ENCODE measurements around the gene CCND2.

CCND2 gene

GRCh38 chr12:4256043-4256826 lies 17.3 kb upstream of the CCND2 start:
- peak; percentile 60 for DNase-seq (ENCODE audit: low read depth)
- TF ChIP-seq CTCF (IDR thresholded peaks at IDR 0.05; ENCODE audit: insufficient read depth, low read depth, low read length, missing control alignments) = no peak

GRCh38 chr12:4257442-4257841 lies 16.1 kb upstream of the CCND2 start:
- TF ChIP-seq CTCF (IDR thresholded peaks at IDR 0.05; ENCODE audit: insufficient read depth, low read depth, low read length, missing control alignments) = no peak
- no peak for DNase-seq (ENCODE audit: low read depth)

More at GRCh38 chr12:4256043-4256826, 17.3 kb upstream of the CCND2 start:
- no peak overlapping the region for H3K4me3 ChIP-seq (ENCODE audit: low read length)

GRCh38 chr12:4259099-4259498 lies 14.5 kb upstream of the CCND2 start:
- TF ChIP-seq CTCF (IDR thresholded peaks at IDR 0.05; ENCODE audit: insufficient read depth, low read depth, low read length, missing control alignments) = no peak
- H3K4me3 ChIP-seq (ENCODE audit: low read length) = no peak overlapping the region
- no peak for DNase-seq (ENCODE audit: low read depth)

More at GRCh38 chr12:4257442-4257841, 16.1 kb upstream of the CCND2 start:
- no peak overlapping the region for H3K4me3 ChIP-seq (ENCODE audit: low read length)

- DNase-seq (ENCODE audit: low read depth) = no peak
- no peak for TF ChIP-seq CTCF (IDR thresholded peaks at IDR 0.05; ENCODE audit: insufficient read depth, low read depth, low read length, missing control alignments)
- H3K4me3 ChIP-seq (ENCODE audit: low read length) = no peak overlapping the region
Measured at GRCh38 chr12:4261655-4262054, 11.9 kb upstream of the CCND2 start.

GRCh38 chr12:4265280-4265679 lies 8.3 kb upstream of the CCND2 start:
- TF ChIP-seq CTCF (IDR thresholded peaks at IDR 0.05; ENCODE audit: insufficient read depth, low read depth, low read length, missing control alignments) = no peak
- DNase-seq (ENCODE audit: low read depth) = peak; percentile 46
- no peak overlapping the region for H3K4me3 ChIP-seq (ENCODE audit: low read length)

GRCh38 chr12:4266990-4267389 lies 6.6 kb upstream of the CCND2 start:
- no peak for DNase-seq (ENCODE audit: low read depth)
- no peak for TF ChIP-seq CTCF (IDR thresholded peaks at IDR 0.05; ENCODE audit: insufficient read depth, low read depth, low read length, missing control alignments)
- H3K4me3 ChIP-seq (ENCODE audit: low read length) = no peak overlapping the region

All from epithelial cell of esophagus (primary cell).